NCI-H2196 treated with DMSO at 0.1 percent for 48 hours (cell line): ENCODE results near the gene KHDRBS1.
"Not testable (repeated sequence)": the region's sequence is repeated elsewhere in the genome, so short reads cannot be mapped to it uniquely, and the experiment has no call there.

Experiments
- DNase-seq: peaks from one replicate; lab custom pipeline; 2025; ENCODE audit not compliant: unreplicated experiment; lab: John Stamatoyannopoulos, UW

The KHDRBS1 gene

DNA sequence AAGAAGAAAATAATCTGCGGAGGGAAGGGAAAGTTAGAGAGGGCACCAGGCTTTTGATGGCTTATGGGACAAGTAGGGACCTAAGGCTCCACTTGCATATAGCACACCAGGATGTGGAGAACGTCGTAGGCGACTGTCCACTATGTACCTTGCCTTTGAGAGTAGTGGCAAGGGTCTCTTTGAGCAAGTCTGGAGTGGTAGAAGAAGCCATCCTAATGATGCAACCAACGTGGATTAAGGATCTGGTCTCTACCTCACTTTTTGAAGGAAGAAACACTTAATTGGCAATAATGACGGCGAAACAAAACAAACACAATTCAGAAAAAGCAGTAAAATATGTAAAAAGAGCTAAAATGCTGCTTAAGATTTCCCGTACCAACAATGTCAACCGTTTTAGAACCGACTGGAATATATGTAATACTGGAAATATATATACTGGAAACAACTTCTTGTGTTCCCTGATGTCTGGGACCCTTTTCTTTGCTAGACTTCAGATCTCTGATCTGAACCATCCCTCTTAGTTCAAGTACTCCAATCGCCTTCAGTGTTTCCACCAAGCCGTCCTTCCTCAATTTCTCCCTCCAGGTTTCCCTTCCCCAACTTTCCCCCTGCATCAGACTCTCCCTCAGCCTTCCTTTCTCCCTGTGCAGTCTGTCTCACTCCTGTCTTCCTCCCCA is 821 bp upstream of the KHDRBS1 start:
- no peak for DNase-seq

- DNase-seq: no peak
Measured at GRCh38 chr1:32014199-32014947, 705 bp downstream of the KHDRBS1 start.

GRCh38 chr1:32014948-32015273 is 1.2 kb downstream of the KHDRBS1 start:
- no peak for DNase-seq

DNA sequence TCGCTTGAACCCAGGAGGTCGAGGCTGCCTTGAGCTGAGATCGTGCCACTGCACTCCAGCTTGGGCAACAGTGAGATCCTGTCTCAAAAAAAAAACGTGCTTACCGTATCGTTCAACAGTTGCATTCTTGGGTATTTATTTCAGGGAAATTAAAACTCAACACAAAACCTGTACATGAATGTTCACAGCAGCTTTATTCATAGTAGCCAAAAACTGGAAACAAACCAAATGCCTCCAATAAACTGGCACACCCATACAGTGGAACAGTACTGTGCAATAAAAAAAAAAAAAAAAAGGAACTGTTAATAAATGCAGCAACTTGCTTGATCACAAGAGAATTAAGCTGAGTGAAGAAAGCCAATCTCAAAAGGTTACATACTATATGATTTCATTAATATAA is 6.7 kb downstream of the KHDRBS1 start:
- no peak for DNase-seq

GRCh38 chr1:32021574-32022018 is 7.9 kb downstream of the KHDRBS1 start:
- not testable (repeated sequence) for DNase-seq

DNA sequence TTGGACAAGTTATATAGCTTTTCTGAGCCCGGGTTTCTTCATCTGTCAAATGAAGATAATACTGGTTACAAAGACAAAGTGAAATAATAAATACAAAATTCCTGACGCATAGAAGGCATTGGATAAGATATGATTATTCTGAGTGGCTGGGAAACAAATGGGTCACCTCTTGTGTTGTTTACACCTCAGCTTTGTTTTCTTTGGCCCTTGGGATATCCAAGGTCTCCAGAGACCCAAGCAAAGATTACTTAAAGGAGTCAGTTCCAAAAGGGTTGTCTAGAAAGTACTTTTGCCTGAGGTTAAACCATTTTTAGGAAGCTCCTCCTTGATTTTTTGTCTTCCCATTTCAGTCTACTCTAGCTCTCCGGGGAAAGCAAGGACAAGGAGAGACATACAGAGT is 9.7 kb downstream of the KHDRBS1 start:
- no peak for DNase-seq

DNA sequence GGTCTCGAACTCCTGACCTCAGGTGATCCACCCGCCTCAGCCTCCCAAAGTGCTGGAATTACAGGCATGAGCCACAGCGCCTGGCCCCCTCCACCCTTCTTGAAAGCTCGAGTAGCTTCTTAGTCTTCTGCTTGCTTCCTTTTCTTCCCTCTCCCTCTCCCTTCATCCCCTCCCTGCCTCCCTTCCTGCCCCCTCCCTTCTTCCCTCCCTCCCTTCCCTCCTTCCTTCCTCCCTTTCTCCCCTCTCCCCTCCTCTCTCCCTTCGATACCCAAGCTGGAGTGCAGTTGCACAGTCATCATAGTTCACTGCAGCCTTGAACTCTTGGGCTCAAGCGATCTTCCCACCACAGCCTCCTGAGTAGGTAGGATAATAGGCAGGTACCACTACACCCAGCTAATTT is 11.8 kb downstream of the KHDRBS1 start:
- DNase-seq: no peak

GRCh38 chr1:32028746-32029145 is 15.1 kb downstream of the KHDRBS1 start:
- DNase-seq: no peak

DNA sequence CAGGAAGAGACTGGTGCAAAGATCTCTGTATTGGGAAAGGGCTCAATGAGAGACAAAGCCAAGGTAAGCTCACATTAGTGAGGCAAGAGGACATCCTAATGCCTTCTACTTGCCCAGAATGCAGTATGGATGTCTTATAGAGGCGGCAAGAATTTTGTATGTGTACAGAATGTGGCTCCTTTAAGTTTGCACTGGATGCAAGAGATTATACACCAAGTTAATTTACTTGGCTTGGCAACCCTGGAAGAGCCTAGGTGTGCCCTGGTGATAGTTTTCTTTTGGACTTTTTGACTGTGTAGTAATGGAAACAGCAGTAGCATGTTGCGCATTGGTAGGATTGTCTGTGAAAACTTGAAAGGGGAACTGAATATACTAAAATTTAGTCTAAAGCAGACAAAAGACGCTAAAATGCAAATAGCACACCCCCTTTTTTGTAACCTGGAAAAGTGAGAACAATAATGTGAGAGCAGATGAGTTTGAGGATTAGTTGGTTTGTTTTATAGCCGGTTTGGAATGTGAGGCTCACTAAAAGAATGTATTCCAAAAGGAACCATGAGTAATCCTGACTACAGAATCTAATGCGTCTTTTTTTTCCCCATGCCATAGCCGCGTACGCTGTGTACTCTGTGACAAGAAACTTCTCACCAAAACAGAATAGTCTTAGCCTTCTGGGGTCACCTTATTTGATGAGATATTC is 18.1 kb downstream of the KHDRBS1 start:
- DNase-seq: no peak

- no peak for DNase-seq
Measured at GRCh38 chr1:32032275-32032615, 18.6 kb downstream of the KHDRBS1 start.

DNA sequence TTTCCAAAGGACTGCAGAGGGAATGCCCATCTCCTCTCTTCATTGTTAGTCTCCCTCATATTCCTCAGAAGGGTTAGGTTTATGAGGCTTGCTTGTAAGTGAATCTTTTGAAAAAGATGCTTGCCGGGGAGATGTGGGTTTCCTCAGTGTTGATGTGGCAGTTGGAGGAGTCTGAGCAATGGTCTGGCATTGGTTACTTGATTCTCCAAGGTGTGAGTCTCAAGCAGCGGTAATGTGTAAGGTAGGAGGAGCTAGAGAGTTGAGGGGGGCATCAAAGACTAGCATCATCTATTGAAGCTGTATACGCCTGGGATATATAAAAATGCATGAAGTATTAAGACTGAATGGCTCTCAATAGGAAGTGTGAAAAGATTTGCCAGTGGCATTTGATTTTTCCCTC is 21.5 kb downstream of the KHDRBS1 start:
- no peak for DNase-seq

DNA sequence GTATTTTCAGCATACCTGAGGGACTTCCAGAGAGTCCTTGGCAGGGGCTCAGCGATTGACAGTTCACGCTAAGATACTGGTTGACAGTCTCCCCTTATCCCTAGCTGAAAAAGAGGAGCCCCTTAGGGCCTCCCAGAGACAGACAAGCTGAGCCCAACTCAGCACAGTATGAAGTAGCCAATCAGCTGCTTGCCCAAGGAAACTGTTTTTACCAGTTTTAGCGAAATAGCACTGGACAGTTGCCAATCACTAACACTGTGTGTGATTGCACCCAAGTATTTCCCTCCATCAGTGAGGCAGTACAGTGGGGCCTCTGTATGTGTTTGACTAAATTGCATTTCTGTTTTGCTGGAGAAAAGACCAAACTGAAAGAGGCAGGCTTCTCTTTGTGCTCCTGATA is 27.0 kb downstream of the KHDRBS1 start:
- no peak for DNase-seq

GRCh38 chr1:32042330-32042729 is 28.7 kb downstream of the KHDRBS1 start:
- no peak for DNase-seq

GRCh38 chr1:32044234-32044633 is 30.6 kb downstream of the KHDRBS1 start:
- DNase-seq: no peak

- DNase-seq: no peak
Measured at GRCh38 chr1:32045772-32046171, 32.1 kb downstream of the KHDRBS1 start.

DNA sequence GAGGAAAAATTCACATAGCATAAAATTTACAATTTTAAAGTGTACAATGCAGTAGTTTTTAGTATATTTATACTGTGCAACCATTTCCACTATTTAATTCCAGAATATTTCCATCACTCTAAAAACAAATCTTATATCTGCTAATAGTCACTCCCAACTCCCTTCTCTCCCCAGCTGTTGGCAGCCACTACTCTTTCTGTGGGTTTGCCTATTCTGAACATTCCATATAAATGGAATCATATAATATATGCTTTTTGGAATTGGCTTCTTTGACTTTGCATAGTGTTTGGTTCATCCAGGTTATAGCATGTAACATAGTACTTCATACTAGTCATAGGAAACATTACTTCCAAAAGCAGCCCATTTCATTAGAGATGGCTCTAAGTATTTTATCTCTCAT is 34.0 kb downstream of the KHDRBS1 start:
- DNase-seq: no peak

- no peak for DNase-seq
Measured at GRCh38 chr1:32048440-32048839, 34.8 kb downstream of the KHDRBS1 start.

- DNase-seq: no peak
Measured at GRCh38 chr1:32051706-32052105, 38.0 kb downstream of the KHDRBS1 start.

DNA sequence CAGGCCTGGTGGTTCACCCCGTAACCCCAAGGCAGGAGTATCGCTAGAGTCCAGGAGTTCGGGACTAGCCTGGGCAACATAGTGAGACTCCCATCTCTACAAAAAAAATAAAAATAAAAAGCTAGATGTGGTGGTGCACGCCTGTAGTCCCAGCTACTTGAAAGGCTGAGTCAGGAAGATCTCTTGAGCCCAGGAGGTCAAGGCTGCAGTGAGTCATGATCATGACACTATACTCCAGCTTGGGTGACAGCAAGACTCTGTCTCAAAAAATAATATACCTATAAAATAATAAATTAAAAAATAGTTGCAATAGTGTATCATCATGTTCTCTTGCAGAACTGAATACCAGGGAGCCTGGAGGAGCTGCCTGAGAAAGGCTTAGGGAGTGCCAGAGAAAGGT is 39.2 kb downstream of the KHDRBS1 start:
- DNase-seq: no peak

GRCh38 chr1:32055416-32055815 is 41.7 kb downstream of the KHDRBS1 start:
- no peak for DNase-seq

GRCh38 chr1:32056598-32056997 is 42.9 kb downstream of the KHDRBS1 start:
- DNase-seq: no peak

DNA sequence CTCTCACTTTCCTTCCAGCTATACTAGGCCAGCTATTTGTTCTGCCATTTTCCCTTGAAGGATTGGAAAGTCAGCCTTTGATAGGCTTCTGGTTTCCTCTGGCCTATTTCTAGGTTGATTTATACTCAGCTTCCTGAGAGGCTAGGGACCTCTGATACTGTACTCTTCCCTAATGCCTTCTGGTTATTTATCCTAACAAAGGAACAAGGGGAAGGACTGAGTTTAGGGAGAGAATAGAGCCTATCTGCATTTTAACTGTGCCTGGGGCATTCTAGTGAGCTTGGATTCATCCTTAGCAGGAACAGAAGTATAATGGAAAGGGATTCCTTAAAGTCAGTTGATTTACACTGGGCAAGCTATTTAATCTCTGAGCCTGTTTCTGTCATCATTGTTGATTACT is 47.2 kb downstream of the KHDRBS1 start:
- no peak for DNase-seq
